Stimulated activated CD4-positive, alpha-beta T cell treated with anti-CD3 and anti-CD28 coated beads, Interleukin-1b, Interleukin-23, amount 100 ng/mL, for 48 hours (primary cell): Measurements from ENCODE around the gene POLR2C.
A peak's percentile ranks its signal among the peaks of the same experiment; 100 is the strongest.
"Not testable (repeated sequence)": the region's sequence is repeated elsewhere in the genome, so short reads cannot be mapped to it uniquely, and the experiment has no call there.

Experiments used
- DNase-seq: peaks from one replicate; pipeline ENCODE4 v3.0.0-alpha.2; 2020

POLR2C gene

GRCh38 chr16:57480754-57481230 lies 18.3 kb downstream of the POLR2C start:
- DNase-seq, result no peak

- no peak for DNase-seq
These were observed 18.9 kb downstream of the POLR2C start for GRCh38 chr16:57481421-57481820.

- DNase-seq, result no peak
These were observed 20.5 kb downstream of the POLR2C start for GRCh38 chr16:57482845-57483545.

DNA sequence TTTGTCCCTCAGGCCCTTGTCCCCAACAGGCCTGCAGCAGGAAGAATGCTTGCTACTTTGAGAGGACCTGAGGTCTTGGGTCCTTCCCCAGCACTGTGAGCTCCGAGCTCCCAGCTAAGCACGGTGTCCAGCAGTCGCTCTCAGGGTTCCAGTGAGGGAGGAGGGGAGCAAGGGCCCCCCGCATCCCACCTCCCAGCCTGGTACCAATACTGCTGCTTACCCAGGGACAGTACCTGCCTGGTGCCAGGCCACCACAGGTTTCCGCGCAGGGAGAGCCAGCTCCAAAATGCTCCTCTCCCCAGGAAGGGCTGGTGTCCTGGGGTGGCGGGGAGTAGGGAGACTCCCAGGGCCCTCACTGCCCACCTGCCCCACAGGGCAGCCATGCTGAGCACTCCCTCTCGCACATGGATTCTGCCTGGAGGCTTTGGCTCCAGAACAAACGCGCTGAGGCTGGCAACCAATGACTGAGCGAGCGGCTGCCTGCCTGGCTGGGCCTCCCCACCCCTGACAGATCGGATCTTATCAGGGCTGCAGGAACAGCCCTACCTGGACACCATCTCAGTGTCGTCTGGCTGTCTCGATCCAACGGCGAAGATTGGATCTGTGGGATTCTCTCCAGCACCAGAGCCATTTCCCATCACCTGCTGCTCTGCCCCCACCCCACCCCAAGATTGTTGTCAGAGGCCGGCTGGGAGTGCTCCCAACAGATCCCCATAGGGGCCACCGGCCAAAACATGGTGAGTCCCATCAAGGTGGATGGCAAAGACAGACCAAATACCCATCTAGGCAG lies 21.4 kb downstream of the POLR2C start:
- no peak for DNase-seq

GRCh38 chr16:57484515-57485005 lies 22.1 kb downstream of the POLR2C start:
- DNase-seq, result no peak

GRCh38 chr16:57485091-57485915 lies 22.8 kb downstream of the POLR2C start:
- DNase-seq, result no peak

DNA sequence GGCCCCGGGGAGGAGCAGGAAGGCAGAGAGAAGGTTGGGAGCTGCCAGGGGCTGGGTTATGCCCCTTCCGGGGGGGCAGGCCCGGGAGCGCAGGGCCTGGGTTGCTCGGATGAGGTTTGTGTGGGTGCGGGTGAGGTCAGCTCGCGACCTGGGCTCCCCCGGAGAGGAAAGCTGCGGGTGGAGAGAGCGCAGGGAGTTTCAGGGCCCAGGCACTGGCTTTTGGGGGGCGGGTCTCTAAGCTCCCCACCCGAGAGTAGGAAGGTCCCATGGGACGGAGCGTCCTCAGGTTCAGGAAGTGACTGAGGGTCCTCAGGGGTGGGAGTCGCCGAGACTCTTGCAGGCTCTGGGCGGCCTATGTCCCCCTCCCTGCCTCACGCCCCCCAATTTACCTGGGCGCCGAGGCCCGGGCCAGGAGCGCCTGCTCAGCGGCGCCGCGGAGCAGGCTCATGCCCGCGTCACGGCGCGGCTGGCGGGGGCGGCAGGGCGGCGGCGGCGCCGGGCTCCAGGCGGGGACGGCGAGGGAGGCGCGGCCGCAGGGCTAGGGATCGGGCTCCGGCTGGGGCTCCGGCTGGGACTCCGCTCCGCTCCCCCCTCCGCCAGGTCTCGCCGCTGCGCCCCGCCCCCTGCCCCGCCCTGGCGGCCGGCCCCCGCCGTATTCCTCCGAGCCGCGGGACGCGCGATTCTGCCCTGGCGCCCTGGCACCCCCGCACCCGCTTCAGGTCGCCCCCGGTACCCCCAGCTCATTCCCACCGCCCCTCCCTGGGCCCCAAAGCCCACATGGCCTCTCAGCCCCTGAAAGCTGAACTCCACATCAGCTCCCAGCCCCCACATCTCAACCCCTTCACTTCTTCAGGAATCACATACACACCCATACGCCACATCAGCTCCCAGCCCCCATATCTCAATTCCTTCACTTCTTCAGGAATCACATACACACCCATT lies 23.7 kb downstream of the POLR2C start, which contains the start of gene DOK4:
DOK4 (minus strand) TSS at position 578 of the 942 bp plus-strand sequence. CDS start 6,986 bp downstream, outside the sequence.
- DNase-seq, result peak; percentile 76

GRCh38 chr16:57486858-57487834 lies 24.7 kb downstream of the POLR2C start:
- no peak for DNase-seq

- no peak for DNase-seq
These were observed 26.8 kb downstream of the POLR2C start for GRCh38 chr16:57489229-57489628.

DNA sequence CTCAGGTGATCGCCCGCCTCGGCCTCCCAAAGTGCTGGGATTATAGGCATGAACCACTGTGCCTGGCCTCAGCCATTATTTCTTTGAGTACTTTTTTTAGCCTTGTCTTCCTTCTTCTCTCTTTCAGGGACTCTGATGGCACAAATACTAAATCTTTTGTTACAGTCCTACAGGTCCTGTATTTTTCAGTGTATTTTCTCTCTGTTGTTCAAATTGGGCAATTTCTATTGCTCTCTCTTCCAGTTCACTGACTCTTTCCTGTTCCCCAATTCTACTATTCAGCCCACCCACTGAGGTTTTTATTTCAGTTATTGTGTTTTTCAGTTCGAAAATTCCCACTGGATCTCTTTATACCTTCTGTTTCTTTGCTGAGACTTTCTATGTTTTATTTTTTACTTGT lies 31.3 kb downstream of the POLR2C start:
- DNase-seq, result no peak

DNA sequence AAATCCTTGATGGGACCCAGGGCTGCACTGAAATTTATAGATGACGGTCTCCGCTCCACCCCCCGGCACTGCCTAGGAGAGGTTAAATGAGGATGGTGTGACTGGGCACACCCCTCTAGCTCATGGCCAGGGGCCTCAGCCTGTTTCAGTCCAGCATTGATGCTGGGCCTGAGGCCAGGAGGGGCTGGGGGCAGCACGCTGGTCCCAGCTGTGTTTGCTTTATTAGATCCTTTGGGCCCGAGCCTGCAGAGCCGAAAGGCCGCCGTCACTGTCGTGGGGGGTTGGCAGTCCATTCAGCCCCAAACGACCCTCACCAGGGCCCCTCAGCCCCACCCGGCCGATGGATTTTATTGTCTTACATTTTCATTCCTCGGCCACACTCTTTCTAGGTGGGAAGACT lies 34.6 kb downstream of the POLR2C start:
- no peak for DNase-seq

DNA sequence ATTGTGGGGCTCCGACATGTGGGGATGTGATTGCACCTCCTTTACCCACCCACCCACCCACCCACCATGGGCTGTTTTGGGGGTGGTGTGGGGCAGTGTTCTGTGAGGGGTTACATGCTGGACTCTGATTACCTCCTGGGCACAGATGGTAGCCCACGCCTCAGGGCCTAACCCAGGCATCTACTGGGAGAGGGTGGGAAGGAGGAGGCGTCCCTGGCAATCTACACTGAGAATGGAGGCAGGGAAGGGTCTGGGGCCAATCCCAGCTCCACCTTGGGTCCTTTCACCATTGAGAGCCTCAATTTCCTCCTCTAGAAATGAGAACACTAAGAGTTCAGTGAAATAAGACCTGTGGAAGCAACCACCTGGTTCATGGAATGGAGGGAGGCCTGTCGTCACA lies 35.6 kb downstream of the POLR2C start:
- no peak for DNase-seq

DNA sequence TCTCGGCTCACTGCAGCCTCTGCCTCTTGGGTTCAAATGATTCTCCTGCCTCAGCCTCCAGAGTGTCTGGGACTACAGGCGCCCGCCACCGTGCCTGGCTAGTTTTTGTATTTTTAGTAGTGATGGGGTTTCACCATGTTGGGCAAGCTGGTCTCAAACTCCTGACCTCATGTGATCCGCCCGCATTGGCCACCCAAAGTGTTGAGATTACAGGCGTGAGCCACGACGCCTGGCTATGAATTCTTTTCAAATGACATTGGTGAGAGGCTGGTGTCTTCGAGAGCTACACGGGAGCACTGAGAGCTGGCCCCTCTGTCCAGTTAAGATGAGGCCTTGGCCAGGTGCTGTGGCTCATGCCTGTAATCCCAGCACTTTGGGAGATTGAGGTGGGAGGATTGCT lies 37.5 kb downstream of the POLR2C start:
- DNase-seq, result not testable (repeated sequence)

GRCh38 chr16:57500578-57501111 lies 38.2 kb downstream of the POLR2C start:
- peak; percentile 14 for DNase-seq

DNA sequence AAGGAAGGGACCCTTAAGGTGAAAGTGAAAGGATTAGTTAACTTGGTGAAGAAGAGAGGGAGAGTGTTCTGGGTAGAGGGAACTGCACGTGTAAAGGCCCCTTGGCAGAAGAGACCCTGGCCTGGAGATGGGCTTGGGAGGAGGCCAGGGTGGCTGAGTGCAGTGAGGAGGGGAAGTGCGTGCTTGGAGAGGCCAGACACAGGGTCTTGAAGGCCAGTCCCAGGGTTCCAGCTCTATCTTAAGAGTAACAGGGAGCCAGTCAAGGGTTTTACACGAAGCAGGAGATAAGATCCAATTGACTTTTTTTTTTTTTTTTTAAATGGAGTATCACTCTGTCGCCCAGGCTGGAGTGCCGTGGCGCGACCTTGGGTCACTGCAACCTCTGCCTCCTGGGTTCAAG lies 39.0 kb downstream of the POLR2C start:
- DNase-seq, result no peak

DNA sequence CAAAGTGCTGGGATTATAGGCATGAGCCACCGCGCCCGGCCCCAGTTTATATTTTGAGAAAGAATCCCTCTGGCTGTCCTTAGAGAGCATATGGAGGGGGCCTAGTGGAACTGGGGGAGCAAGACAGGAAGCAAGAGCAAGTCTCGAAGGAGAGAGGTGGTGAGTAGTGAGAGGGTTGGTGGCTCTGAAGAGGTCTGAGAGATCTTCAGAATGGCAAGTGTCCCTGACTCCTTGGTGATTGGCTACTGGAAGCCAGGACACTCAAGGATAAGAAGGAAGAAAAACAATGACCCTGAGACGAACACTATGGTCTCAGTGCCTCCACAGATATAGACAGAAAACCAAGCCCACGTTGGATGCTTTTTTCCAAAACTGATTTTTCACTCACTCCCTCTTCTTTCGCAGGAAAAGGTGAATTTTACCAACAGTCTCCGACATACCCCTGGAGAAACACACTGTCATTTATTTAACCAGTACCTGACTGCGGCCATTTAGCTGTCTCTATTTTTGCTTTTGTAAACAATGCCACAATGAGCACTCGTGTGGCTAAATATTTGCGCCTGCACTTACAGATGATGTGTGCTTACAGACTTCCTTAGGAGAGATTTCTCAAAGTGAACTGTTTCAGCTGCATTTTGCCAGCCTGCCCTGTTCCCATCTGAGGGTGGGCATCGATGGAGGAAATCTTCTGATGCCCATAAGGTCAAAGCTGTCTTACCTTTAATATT lies 39.7 kb downstream of the POLR2C start:
- DNase-seq, result no peak

DNA sequence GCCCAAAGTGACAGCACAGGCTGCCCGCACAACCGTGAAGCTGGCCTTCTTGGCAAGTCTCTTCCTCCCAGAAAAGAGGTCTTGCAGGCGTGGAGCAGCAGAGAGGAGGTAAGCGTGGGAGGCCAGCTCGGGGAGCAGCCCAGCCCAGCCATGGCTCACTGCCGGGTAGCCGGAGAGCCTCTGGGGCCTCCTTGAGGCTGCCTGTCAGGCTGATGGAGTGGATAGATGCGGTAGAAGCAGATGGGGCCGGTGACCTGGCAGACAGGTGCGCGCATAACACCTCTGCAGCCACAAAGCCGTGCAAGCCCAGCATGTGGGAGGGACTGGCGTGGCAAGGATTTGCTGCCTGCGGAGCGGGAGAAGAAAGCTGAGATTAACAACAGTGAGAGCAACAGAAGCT lies 40.9 kb downstream of the POLR2C start:
- no peak for DNase-seq

DNA sequence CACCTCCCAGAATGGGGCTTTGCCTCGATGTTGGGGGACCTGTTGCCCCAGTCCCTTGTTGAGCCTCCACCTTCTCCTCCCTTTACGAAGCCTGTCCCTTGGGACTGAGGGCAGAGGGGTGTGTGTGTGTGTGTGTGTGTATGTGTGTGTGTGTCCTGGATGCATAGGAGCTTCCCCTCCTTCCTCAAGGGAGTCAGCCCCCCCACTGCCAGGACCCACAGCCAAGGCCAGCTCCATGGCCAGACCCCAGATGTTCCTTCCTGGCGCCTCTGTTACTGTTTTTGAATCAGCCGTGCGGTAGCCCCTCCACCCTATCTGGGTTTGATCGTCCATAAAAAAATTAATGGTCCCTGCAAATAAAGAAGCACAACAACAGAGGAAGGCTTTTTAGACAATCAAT lies 41.5 kb downstream of the POLR2C start:
- DNase-seq, result no peak

GRCh38 chr16:57504491-57504890 lies 42.0 kb downstream of the POLR2C start:
- DNase-seq, result no peak

DNA sequence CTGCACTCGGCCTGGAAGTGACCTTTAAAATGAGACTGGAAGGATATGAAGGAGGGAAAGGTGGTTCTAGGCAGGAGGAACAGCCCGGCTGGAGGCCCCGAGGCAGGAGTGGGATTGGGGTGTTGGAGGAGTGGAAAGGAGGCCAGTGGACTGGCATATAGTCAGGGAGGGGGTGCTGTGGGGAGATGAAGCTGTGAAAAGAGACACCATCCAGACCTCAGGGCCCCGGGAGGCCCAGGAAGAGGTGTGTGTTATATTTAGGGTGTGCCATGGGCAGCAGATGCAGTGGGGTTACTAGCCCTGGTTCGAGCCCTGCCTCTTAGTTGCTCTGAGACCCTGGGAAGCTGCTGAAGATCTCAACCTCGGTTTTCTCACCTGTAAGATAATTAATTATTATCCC lies 42.7 kb downstream of the POLR2C start:
- DNase-seq, result no peak
